Skin epidermis (tissue), 12 donors: ENCODE data around the gene GRIP1.

ENCODE experiments used
- H3K27ac ChIP-seq, 21 experiments: fragments of 200-600 bp; sonication (generic) in 11 of 21; one replicate each; pipeline ENCODE4 v1.5.0; 2020; ENCODE audit warnings: mild to moderate bottlenecking in 3 of 21, inconsistent platforms in 2 of 21, moderate library complexity in 2 of 21
- H3K4me3 ChIP-seq, 7 experiments: fragments of 200-600 bp; sonication (generic) in 2 of 7; one replicate each; pipeline ENCODE4 v1.5.0; 2020; ENCODE audit warnings: inconsistent platforms in 2 of 7, mild to moderate bottlenecking in 2 of 7, moderate library complexity in 1 of 7

The GRIP1 gene

DNA sequence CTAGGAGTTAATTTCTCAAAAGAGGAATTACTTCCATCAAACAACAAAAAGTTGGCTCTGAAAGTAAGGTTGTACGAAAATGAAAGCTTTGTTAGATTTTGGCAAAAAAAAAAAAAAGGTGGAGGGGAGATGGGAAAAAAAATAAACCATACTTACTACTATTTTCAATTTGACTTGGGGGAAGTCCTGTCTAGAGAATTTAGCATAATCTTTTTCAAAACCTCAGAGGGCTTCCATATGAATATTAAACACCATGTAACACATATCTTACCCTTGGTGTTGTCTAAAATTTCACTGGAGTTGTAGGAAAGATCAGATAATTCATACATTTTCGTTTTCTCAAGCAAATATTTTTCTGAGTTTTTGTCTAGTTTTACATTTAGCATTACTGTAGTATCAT is 17.5 kb downstream of the GRIP1 start:
- H3K27ac ChIP-seq, result peak overlapping the region in 1 of 21 experiments; percentile 10
- H3K4me3 ChIP-seq, result no peak overlapping the region

DNA sequence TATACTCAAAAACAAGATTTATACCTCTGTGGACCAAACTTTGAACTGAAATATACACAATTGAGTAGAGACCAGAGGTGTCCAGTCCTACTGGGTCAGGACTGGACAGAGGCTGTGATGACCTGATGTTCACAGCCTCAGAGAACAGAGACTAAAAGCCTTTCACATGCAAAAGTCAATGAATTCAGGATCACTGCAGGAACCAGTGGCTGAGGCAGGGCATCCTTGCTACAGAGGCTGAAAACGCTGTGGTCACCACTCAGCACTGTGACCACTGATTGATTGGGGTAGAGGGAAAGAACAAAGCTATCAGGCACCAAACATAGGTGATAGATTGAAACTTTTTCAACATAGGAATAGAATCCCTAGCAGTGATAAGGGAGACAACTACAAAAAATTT is 25.1 kb downstream of the GRIP1 start:
- H3K4me3 ChIP-seq, result no peak overlapping the region

DNA sequence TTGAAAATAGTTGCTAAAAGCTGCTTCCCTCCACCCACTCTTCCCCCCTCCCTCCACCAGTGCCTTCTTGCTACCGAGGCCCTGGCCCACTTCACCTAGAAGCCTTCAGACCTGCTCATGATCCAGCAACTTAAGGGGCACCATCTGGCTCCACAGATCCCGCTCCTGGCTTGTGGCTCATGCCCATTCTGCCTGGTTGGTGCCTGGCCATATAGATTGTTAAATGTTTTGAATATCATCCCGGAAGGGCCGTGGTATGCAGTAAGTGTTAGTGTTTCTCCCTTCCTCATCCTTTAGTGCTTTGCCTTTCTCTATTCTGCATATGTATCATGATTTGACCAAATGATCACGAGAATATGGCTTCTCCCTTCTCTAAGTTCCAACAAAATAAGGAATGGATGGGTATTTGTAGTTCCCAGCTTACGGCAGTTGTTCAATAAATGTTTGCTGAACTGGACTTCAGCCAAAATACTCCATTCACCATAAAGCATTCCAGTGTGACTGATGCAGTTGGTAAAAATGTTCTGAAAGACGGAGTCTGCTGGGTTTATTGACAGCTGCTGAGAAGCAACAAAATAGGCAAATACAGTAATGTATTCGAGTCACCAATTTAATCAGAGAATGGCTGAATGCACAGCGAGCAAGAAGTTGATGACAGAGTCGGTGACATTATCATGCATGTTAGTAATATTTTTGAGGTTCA is 30.7 kb downstream of the GRIP1 start:
- H3K27ac ChIP-seq, result peak overlapping the region in 1 of 21 experiments; percentile 43
- no peak overlapping the region for H3K4me3 ChIP-seq

More for the DNA sequence above, 25.1 kb downstream of the GRIP1 start:
- H3K27ac ChIP-seq, result no peak overlapping the region

DNA sequence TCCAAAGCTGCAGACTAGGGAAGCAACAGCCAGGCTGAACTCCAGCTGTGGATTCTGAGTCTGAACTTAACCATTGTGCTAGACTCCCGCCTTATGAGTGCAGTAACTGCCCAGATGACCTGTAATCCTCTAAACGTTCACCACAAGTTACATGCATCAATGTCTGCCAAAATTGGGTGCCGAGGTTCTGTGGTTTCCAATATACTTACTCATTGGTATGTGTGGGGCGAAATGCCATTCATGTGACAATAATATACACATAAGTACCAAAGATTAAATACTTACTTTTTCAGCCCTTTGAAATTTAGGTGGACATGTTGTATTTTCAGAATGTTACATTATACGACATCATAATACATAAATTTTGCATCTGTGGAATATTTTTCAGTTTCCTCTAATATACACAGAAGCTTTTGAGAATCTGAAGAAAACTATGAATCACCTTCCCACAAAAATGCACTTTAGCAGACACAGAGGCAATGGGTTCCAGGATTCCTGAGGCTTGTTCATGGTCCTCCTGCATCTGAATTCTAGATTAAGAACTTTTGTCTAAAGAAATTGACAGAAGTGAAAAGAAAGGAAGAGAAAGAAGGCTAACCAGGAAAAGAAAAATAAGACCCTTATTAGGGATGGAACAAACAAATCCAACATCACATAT is 31.7 kb downstream of the GRIP1 start:
- no peak overlapping the region for H3K4me3 ChIP-seq
- no peak overlapping the region for H3K27ac ChIP-seq

DNA sequence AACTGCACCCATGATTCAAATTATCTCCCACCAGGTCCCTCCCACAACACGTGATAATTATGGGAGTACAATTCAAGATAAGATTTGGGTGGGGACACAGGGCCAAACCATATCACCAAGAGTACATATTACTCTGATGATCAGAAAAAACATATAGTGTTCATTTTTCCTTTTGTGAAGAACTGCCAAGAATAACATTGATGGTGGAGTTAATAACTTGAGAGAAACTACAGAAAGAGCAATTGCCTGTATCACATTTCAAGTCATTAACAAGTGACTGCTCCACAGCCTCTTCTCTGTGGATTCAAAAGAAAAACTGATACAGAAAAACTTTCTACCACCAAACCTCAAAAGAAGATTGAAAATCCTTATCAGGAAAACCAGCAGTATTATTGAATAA is 34.7 kb downstream of the GRIP1 start:
- H3K4me3 ChIP-seq, result no peak overlapping the region
- no peak overlapping the region for H3K27ac ChIP-seq

- Histone ChIP-seq H3K27ac (no peak overlapping the region), H3K4me3 (no peak overlapping the region)
Measured at GRCh38 chr12:66640691-66641460, 38.0 kb downstream of the GRIP1 start.

DNA sequence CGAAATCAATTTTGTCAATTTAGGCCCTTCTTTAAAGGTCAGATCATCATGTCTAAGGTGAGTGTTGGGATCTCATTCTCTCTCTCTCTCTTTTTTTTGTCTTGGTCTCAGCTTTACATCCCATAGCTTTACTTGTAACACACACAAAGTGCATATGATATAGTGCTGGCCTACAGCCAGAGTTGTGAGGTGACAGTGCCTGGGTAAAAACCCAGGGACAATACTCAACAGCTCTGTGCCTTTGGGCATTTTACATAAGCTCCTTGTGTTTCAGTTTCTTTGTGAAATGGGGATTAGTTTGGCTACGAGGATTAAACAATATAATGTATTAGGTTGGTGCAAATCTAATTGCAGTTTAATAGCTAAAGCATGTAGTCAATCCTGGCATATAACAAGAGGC is 40.2 kb downstream of the GRIP1 start:
- Histone ChIP-seq H3K4me3 (no peak overlapping the region), H3K27ac (no peak overlapping the region)

DNA sequence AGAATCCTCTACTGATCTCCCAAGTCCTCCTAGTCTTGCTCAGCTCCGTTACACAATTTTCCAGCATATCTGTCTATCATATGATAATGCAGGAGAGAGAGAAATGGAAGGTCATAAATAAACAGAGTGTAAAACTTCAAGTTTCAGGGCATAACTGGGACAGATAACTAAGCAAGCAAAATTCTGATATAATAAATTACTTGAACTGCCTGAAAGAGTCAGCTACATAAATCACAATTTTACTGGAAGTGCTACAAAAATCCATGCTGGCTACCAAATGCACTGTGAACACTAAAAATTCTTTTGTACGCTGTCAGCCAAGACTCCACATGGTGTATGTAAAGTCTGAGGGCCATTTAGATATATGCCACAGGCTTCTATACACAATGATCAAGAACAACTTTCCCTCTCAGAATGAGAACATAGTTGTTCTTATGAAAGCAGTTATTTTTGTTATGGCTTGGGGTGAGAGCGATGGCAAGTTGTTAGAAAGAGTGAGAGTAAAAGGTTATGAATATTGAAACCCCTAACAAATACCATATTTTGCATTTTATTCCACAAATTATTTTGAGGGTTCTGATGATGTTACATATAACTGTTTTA is 41.1 kb downstream of the GRIP1 start:
- H3K4me3 ChIP-seq, result no peak overlapping the region
- no peak overlapping the region for H3K27ac ChIP-seq

- H3K4me3 ChIP-seq, result no peak overlapping the region
- H3K27ac ChIP-seq, result no peak overlapping the region
Measured at GRCh38 chr12:66636771-66637170, 42.1 kb downstream of the GRIP1 start.

DNA sequence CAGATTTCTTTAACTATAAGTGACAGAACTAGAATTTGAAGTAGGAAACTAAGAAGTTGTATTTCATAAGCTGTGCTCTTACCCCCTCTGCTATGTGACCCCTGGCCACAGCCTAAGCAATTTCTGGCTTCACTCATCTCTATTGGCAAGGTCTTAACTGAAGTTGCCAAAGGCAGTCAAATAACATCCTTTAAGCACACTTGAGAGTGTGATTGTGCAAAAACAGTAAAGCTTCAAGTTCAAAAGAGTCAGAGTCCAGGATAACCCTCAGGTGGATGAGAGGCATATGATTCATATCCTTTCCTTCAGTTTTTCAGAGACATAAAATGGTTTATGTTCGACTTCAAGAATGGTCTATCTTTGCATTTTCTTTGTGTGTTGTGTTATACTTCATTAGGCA is 45.2 kb downstream of the GRIP1 start:
- Histone ChIP-seq H3K4me3 (no peak overlapping the region), H3K27ac (no peak overlapping the region)

DNA sequence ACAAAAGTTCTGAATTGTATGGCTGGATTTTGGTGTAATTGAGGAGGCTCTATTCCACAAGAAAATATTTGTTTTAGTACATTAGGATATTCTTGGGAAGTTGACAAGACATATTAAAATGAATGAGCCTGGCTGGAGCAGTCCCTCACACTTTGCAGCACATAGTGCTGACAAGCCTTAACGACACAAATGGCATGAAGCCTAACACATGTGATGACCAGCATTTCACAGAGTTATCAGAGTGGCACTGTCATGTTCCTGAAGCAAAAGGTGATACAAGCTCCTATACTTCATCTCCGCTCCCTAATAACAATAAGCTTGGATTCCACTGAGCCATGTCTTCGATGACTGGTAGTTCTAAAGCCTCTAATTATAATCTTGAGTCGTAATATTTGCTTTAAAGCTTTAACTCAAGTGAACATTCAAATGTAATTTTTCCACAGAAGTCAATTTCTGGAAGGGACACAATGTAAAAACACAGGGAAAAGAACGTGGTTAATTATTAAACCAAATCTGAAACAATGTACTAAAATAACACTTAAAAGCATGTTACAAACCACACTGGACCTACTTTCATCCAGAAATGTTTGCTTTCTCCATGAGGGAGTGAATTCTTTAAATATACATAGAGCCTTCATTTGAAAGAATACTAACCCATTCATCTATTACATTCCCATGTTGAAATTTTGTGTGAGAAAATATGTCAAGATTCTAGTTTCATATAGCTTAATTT is 49.6 kb downstream of the GRIP1 start:
- H3K27ac ChIP-seq, result no peak overlapping the region
- no peak overlapping the region for H3K4me3 ChIP-seq

DNA sequence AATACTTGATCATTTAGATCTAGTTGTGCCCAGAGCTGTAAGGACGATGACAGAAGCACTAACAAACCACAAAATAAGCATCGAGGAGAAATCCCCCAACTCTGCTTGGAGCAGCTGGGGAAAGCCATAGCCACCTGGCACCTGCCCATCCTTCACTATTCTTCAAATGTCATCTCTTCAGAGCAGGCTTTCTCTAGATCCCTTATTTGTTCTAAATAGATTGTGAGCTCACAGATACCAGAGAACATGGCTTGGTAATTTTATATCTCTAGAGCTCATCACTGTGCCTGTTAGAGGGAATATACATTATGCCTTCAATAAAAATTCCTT is 50.9 kb downstream of the GRIP1 start:
- Histone ChIP-seq H3K4me3 (no peak overlapping the region), H3K27ac (no peak overlapping the region)

DNA sequence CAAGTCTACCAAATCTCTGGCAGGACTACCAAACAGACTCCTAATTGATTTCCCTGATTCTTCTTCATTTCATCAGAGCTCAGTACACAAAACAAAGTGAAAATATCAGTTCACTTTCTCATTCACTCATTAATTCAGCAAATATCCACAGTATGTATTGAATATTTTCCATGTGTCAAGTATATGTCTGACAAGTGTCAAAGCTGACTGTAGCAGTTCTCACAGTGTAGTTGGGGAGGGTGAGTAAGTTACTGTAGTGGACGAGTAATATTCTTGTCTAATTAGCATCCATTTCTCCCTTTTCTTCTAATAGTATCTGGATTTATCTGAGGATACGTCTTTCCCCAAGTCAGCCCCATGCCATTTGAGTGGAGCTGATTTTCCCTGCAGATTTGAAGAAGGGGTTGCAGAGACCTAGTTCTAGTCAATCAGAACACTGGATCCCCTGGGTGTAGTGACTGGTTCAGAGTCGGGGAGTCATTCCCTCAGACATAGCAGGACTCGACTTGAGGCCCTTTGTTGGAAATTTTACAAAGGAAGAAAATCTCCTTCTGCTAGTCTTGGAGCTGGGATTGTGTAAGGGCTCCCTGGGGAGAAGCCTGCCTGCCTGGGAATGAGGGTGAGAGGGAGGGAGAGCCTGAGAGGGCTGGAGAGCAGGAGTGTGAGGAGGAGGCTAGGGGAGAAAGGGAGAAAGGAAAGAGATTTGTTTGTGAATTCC is 51.4 kb downstream of the GRIP1 start:
- Histone ChIP-seq H3K4me3 (no peak overlapping the region), H3K27ac (no peak overlapping the region)

GRCh38 chr12:66624806-66625205 is 54.1 kb downstream of the GRIP1 start:
- Histone ChIP-seq H3K4me3 (no peak overlapping the region), H3K27ac (no peak overlapping the region)

DNA sequence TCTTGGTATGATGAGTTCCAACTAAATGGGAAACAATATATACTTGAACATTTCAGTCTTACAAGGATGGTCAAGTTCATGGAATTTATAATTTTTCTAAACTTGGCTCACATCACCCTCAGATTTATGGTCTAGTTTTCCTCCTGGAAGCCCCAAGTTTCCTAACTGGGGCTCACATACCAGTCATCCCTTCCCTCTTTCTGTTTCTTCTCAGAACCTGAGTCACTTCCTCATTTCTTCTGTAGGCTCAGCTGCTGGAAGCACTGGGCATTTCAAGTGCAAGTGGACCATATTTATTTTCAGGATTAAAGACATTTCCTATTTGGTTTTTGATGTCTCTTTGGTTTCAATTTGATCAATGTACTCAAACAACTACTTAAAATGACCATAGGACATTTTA is 55.4 kb downstream of the GRIP1 start:
- H3K27ac ChIP-seq, result no peak overlapping the region
- H3K4me3 ChIP-seq, result no peak overlapping the region

- Histone ChIP-seq H3K27ac (no peak overlapping the region), H3K4me3 (no peak overlapping the region)
Measured at GRCh38 chr12:66620688-66621087, 58.2 kb downstream of the GRIP1 start.

DNA sequence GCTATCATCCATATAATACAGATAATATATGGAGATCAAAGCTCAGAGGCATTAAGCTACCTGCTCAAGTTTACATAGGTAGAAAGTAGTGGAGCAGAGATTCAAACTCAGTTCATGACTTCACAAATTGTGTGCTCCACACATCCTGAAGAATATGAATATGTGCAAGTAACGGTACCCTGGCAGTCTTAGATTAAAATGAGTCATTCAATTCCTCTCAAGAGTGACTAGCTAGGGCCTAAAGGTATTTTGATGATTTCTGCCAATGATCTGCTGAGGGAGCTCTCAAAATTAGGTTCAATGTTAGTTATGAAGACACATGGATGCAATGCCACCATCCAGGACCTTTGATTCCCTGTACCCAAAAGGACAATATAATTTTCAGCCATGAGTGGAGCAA is 58.9 kb downstream of the GRIP1 start:
- H3K27ac ChIP-seq, result no peak overlapping the region

DNA sequence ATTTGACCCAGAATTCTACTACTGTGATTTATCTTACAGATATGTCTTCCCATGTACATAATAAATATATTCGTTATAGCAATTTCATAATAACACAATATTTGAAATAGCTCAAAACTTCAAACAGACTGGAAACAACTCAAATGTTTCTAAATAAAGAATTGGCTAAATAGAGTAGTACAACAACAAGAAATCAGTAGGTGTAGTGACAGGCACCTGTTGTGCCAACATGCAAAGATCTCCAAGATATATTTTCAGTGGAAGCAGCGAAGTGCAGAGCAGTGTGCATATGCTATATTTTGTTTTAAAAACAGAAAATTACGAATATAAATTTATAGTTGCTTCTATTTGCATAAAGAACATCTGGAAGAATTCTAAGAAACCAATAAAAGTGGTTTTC is 60.9 kb downstream of the GRIP1 start:
- Histone ChIP-seq H3K27ac (no peak overlapping the region), H3K4me3 (no peak overlapping the region)

More for the DNA sequence above, 58.9 kb downstream of the GRIP1 start:
- H3K4me3 ChIP-seq, result no peak overlapping the region

GRCh38 chr12:66612090-66612775 is 66.6 kb downstream of the GRIP1 start:
- no peak overlapping the region for H3K27ac ChIP-seq
- no peak overlapping the region for H3K4me3 ChIP-seq
